HCT116 (cell line): ENCODE measurements around the gene VPS45. TPM values are rescaled to one million over a fixed set of nuclear protein-coding genes. Genes with fewer than 3 reads are reported as not detected.

Experiments used
- ATAC-seq: fragments of 200-7000 bp; cut with Tn5 transposase; 2 replicates; pipeline ENCODE4 v1.9.1; 2020; ENCODE audit warnings: mild to moderate bottlenecking, moderate library complexity
- BruUV-seq: library from RNA; stranded (reverse); fragments of 400-500 nt; replicated peaks from 2 replicates; lab custom pipeline; 2021; lab: Mats Ljungman, UMichigan
- CTCF ChIA-PET: fragments of 300-600 bp; sonication (Branson Sonifier 250); formaldehyde crosslinking; loops from one replicate; lab custom pipeline; 2021; ENCODE audit warnings: antibody characterized with exemption; lab: Charles Lee
- POLR2A ChIA-PET: fragments of 300-600, 350-600 bp; sonication (Branson Sonifier 250); formaldehyde crosslinking; loops from one replicate; lab custom pipeline; 2021; ENCODE audit warnings: antibody characterized with exemption; lab: Charles Lee
- RAD21 ChIA-PET, 2 experiments: fragments of 300-600 bp; sonication (Branson Sonifier 250); formaldehyde crosslinking; loops; one replicate each; lab custom pipeline; 2023; ENCODE audit warnings: low total read pairs in 2 of 2; ENCODE audit not compliant: uncharacterized antibody in 2 of 2, unreplicated experiment in 2 of 2, low non-redundant PET in 1 of 2; lab: Charles Lee
- DNase-seq: peaks from one replicate; pipeline ENCODE4 v3.0.0-alpha.2; 2010; ENCODE audit warnings: low read depth, low spot score
- H2AFZ ChIP-seq: fragments of 200-600 bp; shearing (Covaris generic), sonication (generic); 2 replicates; pipeline ENCODE4 v1.6.1; 2017; ENCODE audit warnings: low read depth, mixed run types, mixed read lengths, antibody characterized with exemption, low read length; ENCODE audit not compliant: poor library complexity, severe bottlenecking
- H3K27ac ChIP-seq: 2 replicates; pipeline ENCODE4 v1.5.1; 2012; ENCODE audit warnings: low read depth, low read length
- H3K27me3 ChIP-seq: fragments of 200-600 bp; sonication (generic); 2 replicates; pipeline ENCODE4 v1.6.1; 2016; ENCODE audit warnings: mixed run types, low read length, mixed read lengths; ENCODE audit not compliant: insufficient read depth
- H3K36me3 ChIP-seq, 2 experiments: fragments of 200-500 bp in 1 of 2; fragments of 200-600 bp in 1 of 2; sonication (Bioruptor generic) in 1 of 2; sonication (generic) in 1 of 2; 2 replicates each; pipeline versions ENCODE4 v1.5.1 to v1.6.1; 2014 to 2016; ENCODE audit warnings: low read length in 2 of 2, inconsistent platforms in 1 of 2, mixed read lengths in 1 of 2, mixed run types in 1 of 2; ENCODE audit not compliant: insufficient read depth in 2 of 2, control insufficient read depth in 1 of 2
- H3K4me1 ChIP-seq, 2 experiments: fragments of 200-600 bp in 1 of 2; sonication (generic) in 1 of 2; 2 replicates each; pipeline versions ENCODE4 v1.5.1 to v1.6.1; 2012 to 2017; ENCODE audit warnings: low read length in 2 of 2, inconsistent platforms in 1 of 2, mild to moderate bottlenecking in 1 of 2, mixed read lengths in 1 of 2, mixed run types in 1 of 2, moderate library complexity in 1 of 2; ENCODE audit not compliant: insufficient read depth in 2 of 2, control insufficient read depth in 1 of 2
- H3K4me2 ChIP-seq: fragments of 200-600 bp; sonication (generic); 2 replicates; pipeline ENCODE4 v1.6.1; 2017; ENCODE audit warnings: mixed run types, low read length, mixed read lengths
- H3K4me3 ChIP-seq, 2 experiments: fragments of 200-600 bp in 1 of 2; sonication (generic) in 1 of 2; replicated peaks in 1 of 2; 2 replicates each; pipeline ENCODE4 v1.5.1; 2011 to 2016; ENCODE audit warnings: low read length in 2 of 2, control low read depth in 1 of 2, low read depth in 1 of 2, mild to moderate bottlenecking in 1 of 2, mixed read lengths in 1 of 2, mixed run types in 1 of 2
- H3K79me2 ChIP-seq: fragments of 200-600 bp; sonication (generic); 2 replicates; pipeline ENCODE4 v1.6.1; 2017; ENCODE audit warnings: mild to moderate bottlenecking, mixed run types, low read length, moderate library complexity, mixed read lengths; ENCODE audit not compliant: insufficient read depth
- H3K9ac ChIP-seq: fragments of 200-600 bp; sonication (generic); 2 replicates; pipeline ENCODE4 v1.6.1; 2016; ENCODE audit warnings: low read length, mixed read lengths
- H3K9me2 ChIP-seq: fragments of 200-600 bp; sonication (generic), shearing (Covaris generic); 2 replicates; pipeline ENCODE4 v1.6.1; 2017; ENCODE audit warnings: mixed run types, mild to moderate bottlenecking, moderate library complexity; ENCODE audit not compliant: insufficient read depth
- H3K9me3 ChIP-seq, 2 experiments: fragments of 200-500 bp in 1 of 2; fragments of 200-600 bp in 1 of 2; sonication (Bioruptor generic) in 1 of 2; sonication (generic) in 1 of 2; 2 replicates each; pipeline ENCODE4 v1.6.1; 2014 to 2017; ENCODE audit warnings: low read length in 2 of 2, mixed read lengths in 2 of 2, inconsistent platforms in 1 of 2, low read depth in 1 of 2, mild to moderate bottlenecking in 1 of 2, mixed run types in 1 of 2, moderate library complexity in 1 of 2; ENCODE audit not compliant: control insufficient read depth in 1 of 2, insufficient read depth in 1 of 2
- H4K20me1 ChIP-seq: fragments of 200-600 bp; sonication (generic), shearing (Covaris generic); 2 replicates; pipeline ENCODE4 v1.6.1; 2017; ENCODE audit warnings: mixed run types, mild to moderate bottlenecking, moderate library complexity; ENCODE audit not compliant: insufficient read depth
- ATF3 ChIP-seq: IDR thresholded peaks from 2 replicates; pipeline ENCODE4 v1.6.1; 2012
- CBX3 ChIP-seq: IDR thresholded peaks from 2 replicates; pipeline ENCODE4 v1.6.1; 2012; ENCODE audit warnings: low read depth
- CEBPB ChIP-seq: IDR thresholded peaks from 2 replicates; pipeline ENCODE4 v1.6.1; 2012; ENCODE audit warnings: low read depth
- CTCF ChIP-seq, 3 experiments: fragments of 200-600 bp in 1 of 3; sonication (generic) in 1 of 3; IDR thresholded peaks in 2 of 3; conservative IDR thresholded peaks in 1 of 3; 2 replicates each; pipeline ENCODE4 v1.5.1; 2012 to 2017; ENCODE audit warnings: low read depth in 2 of 3, low read length in 2 of 3, antibody characterized with exemption in 1 of 3, borderline replicate concordance in 1 of 3, control low read depth in 1 of 3, mild to moderate bottlenecking in 1 of 3, mixed read lengths in 1 of 3, mixed run types in 1 of 3, moderate library complexity in 1 of 3; ENCODE audit not compliant: insufficient read depth in 1 of 3
- EGR1 ChIP-seq: IDR thresholded peaks from 2 replicates; pipeline ENCODE4 v1.6.1; 2012; ENCODE audit warnings: low read depth
- EZH2 ChIP-seq: fragments of 200-600 bp; sonication (generic); IDR thresholded peaks from 2 replicates; pipeline ENCODE4 v1.6.1; 2017; ENCODE audit warnings: antibody characterized with exemption, mixed run types
- EZH2phosphoT487 ChIP-seq: fragments of 200-600 bp; IDR thresholded peaks from 2 replicates; pipeline ENCODE4 v1.6.1; 2018; ENCODE audit warnings: antibody characterized with exemption, borderline replicate concordance
- JUND ChIP-seq: IDR thresholded peaks from 2 replicates; pipeline ENCODE4 v1.6.1; 2012
- POLR2AphosphoS5 ChIP-seq: IDR thresholded peaks from 2 replicates; pipeline ENCODE4 v1.6.1; 2011; ENCODE audit warnings: mild to moderate bottlenecking, low read depth, low read length, moderate library complexity
- RAD21 ChIP-seq: IDR thresholded peaks from 2 replicates; pipeline ENCODE4 v1.6.1; 2012; ENCODE audit warnings: low read depth, mild to moderate bottlenecking
- REST ChIP-seq: IDR thresholded peaks from 2 replicates; pipeline ENCODE4 v1.6.1; 2012; ENCODE audit warnings: low read depth
- SP1 ChIP-seq: IDR thresholded peaks from 2 replicates; pipeline ENCODE4 v1.6.1; 2012; ENCODE audit warnings: low read depth
- SRF ChIP-seq: IDR thresholded peaks from 2 replicates; pipeline ENCODE4 v1.6.1; 2012; ENCODE audit warnings: low read depth
- YY1 ChIP-seq: IDR thresholded peaks from 2 replicates; pipeline ENCODE4 v1.6.1; 2011; ENCODE audit warnings: low read length, low read depth, moderate library complexity, mild to moderate bottlenecking; ENCODE audit not compliant: insufficient replicate concordance; ENCODE audit errors: extremely low read depth
- ZFX ChIP-seq: fragments of 450-650 bp; IDR thresholded peaks from 2 replicates; pipeline ENCODE4 v1.6.1; 2017
- ZNF274 ChIP-seq: fragments of 200-500 bp; sonication (Bioruptor generic); IDR thresholded peaks from 2 replicates; pipeline ENCODE4 v1.6.1; 2014; ENCODE audit warnings: mild to moderate bottlenecking, low read depth, low read length, inconsistent platforms
- intact Hi-C: fragments of 100-400 bp; cut with micrococcal nuclease; formaldehyde crosslinking; loops from 2 replicates; pipeline ENCODE4 v1.10.0; 2022
- total RNA-seq: library from RNA; stranded (reverse); gene quantifications from one replicate; pipeline ENCODE4 v1.2.1, GENCODE V29; 2021; ENCODE audit not compliant: unreplicated experiment

The VPS45 gene
- total RNA-seq, 1 experiment from 2014 or later: 28.1 TPM

- TF ChIP-seq CTCF (IDR thresholded peaks at IDR 0.05 in 2 of 3, conservative IDR thresholded peaks at IDR 0.05 in 1 of 3; ENCODE audit: borderline replicate concordance in 1 of 3, insufficient read depth in 1 of 3, low read depth in 2 of 3, low read length in 2 of 3): no peak
- no peak for TF ChIP-seq EZH2phosphoT487
- no peak for TF ChIP-seq JUND
- peak; percentile 55 for TF ChIP-seq CBX3
- peak; percentile 82 for TF ChIP-seq ZFX
- TF ChIP-seq SP1: peak; percentile 69
Measured at GRCh38 chr1:150067184-150068108, at the start of gene VPS45 (continued).

GRCh38 chr1:150018165-150018564 lies 49.4 kb upstream of the VPS45 start:
- no peaks in the 10 kb centered on the region for H3K27me3 ChIP-seq
- no peak for TF ChIP-seq POLR2AphosphoS5
- TF ChIP-seq CEBPB: no peak
- no peak for TF ChIP-seq RAD21
- no peak for TF ChIP-seq EGR1
- TF ChIP-seq ATF3: no peak
- no peak for TF ChIP-seq SRF
- TF ChIP-seq REST: no peak
- no peak for TF ChIP-seq ZNF274
- TF ChIP-seq CTCF (IDR thresholded peaks at IDR 0.05 in 2 of 3, conservative IDR thresholded peaks at IDR 0.05 in 1 of 3; ENCODE audit: borderline replicate concordance in 1 of 3, insufficient read depth in 1 of 3, low read depth in 2 of 3, low read length in 2 of 3): no peak
- TF ChIP-seq EZH2: no peak
- TF ChIP-seq YY1: no peak

More at GRCh38 chr1:150018165-150018564, 49.4 kb upstream of the VPS45 start:
- H3K9me3 ChIP-seq: no peaks in the 10 kb centered on the region
- ChIA-PET CTCF (no interaction called here), RAD21 (no interaction called here), POLR2A (no interaction called here)
- no peaks in the 10 kb centered on the region for H3K79me2 ChIP-seq
- no TSS peak for BruUV-seq
- peaks cover 19 to 34% of the 10 kb centered on the region in 2 experiments for H3K4me1 ChIP-seq
- no peak for ATAC-seq
- H3K9me2 ChIP-seq: no peaks in the 10 kb centered on the region
- no peak overlapping the region for H2AFZ ChIP-seq
- no peak overlapping the region for H3K4me2 ChIP-seq
- no peaks in the 10 kb centered on the region for H3K36me3 ChIP-seq
- H3K4me3 ChIP-seq: no peak overlapping the region
- H4K20me1 ChIP-seq: no peaks in the 10 kb centered on the region
- H3K9ac ChIP-seq: no peak overlapping the region
- intact Hi-C loops: no loop called here
- no peak for DNase-seq
- no peak overlapping the region for H3K27ac ChIP-seq
